ENCODE results near the gene PRDM5.

PRDM5 gene

GRCh38 chr4:120902925-120903324 lies 19.6 kb downstream of the PRDM5 start:
- DNase-seq, result no peak

- no peak for DNase-seq
Measured at GRCh38 chr4:120901731-120902130, 20.8 kb downstream of the PRDM5 start.

GRCh38 chr4:120897981-120898719 lies 24.4 kb downstream of the PRDM5 start:
- no peak for DNase-seq

- no peak for DNase-seq
Measured at GRCh38 chr4:120895554-120895953, 27.0 kb downstream of the PRDM5 start.

GRCh38 chr4:120893314-120893713 lies 29.2 kb downstream of the PRDM5 start:
- DNase-seq, result no peak

GRCh38 chr4:120886191-120886590 lies 36.3 kb downstream of the PRDM5 start:
- no peak for DNase-seq

GRCh38 chr4:120881846-120882245 lies 40.7 kb downstream of the PRDM5 start:
- DNase-seq, result no peak

GRCh38 chr4:120881351-120881750 lies 41.2 kb downstream of the PRDM5 start:
- DNase-seq, result no peak

GRCh38 chr4:120877021-120877420 lies 45.5 kb downstream of the PRDM5 start:
- no peak for DNase-seq

GRCh38 chr4:120874792-120875774 lies 47.4 kb downstream of the PRDM5 start:
- DNase-seq, result no peak

- DNase-seq, result no peak
Measured at GRCh38 chr4:120873554-120873953, 49.0 kb downstream of the PRDM5 start.

- no peak for DNase-seq
Measured at GRCh38 chr4:120871173-120871572, 51.4 kb downstream of the PRDM5 start.

GRCh38 chr4:120870279-120870673 lies 52.2 kb downstream of the PRDM5 start:
- no peak for DNase-seq

- DNase-seq, result no peak
Measured at GRCh38 chr4:120869613-120870278, 52.8 kb downstream of the PRDM5 start.

GRCh38 chr4:120867506-120867905 lies 55.0 kb downstream of the PRDM5 start:
- DNase-seq, result no peak

GRCh38 chr4:120865985-120866384 lies 56.5 kb downstream of the PRDM5 start:
- no peak for DNase-seq

- DNase-seq, result no peak
Measured at GRCh38 chr4:120864969-120865368, 57.6 kb downstream of the PRDM5 start.

- no peak for DNase-seq
Measured at GRCh38 chr4:120862432-120862831, 60.1 kb downstream of the PRDM5 start.

- no peak for DNase-seq
Measured at GRCh38 chr4:120861852-120862251, 60.7 kb downstream of the PRDM5 start.

GRCh38 chr4:120858776-120859175 lies 63.8 kb downstream of the PRDM5 start:
- DNase-seq, result no peak

GRCh38 chr4:120857312-120857711 lies 65.2 kb downstream of the PRDM5 start:
- DNase-seq, result no peak

GRCh38 chr4:120856294-120856693 lies 66.2 kb downstream of the PRDM5 start:
- DNase-seq, result no peak

GRCh38 chr4:120855307-120856001 lies 67.1 kb downstream of the PRDM5 start:
- no peak for DNase-seq

Measured in stimulated activated CD4-positive, alpha-beta T cell treated with anti-CD3 and anti-CD28 coated beads, Interleukin-4, amount 100 ng/mL, for 1 hour (primary cell).